Measurements from ENCODE around the gene NINL. TPM values are rescaled to one million over a fixed set of nuclear protein-coding genes. Genes with fewer than 3 reads are reported as not detected.

NINL gene
- total RNA-seq, 2 donors from 2014 or later = 1.1 to 5.0 TPM

- ATAC-seq (no peak), DNase-seq (no peak)
- Mint-ChIP-seq H3K27me3 (no peaks in the 10 kb centered on the region), H3K4me1 (no peaks in the 10 kb centered on the region), H3K4me3 (no peak overlapping the region), H3K27ac (no peak overlapping the region), H3K36me3 (ENCODE audit: low read depth) (peaks cover 7% of the 10 kb centered on the region)
- no peaks in the 10 kb centered on the region for H3K9me3 ChIP-seq (ENCODE audit: control insufficient read depth, low read length, poor library complexity, severe bottlenecking)
Observed at GRCh38 chr20:25526446-25526845, 58.9 kb downstream of the NINL start.

- H3K9me3 ChIP-seq (ENCODE audit: control insufficient read depth, low read length, poor library complexity, severe bottlenecking) = no peaks in the 10 kb centered on the region
- DNase-seq (no peak), ATAC-seq (no peak)
- Mint-ChIP-seq H3K36me3 (ENCODE audit: low read depth) (peaks cover 5% of the 10 kb centered on the region), H3K4me3 (no peak overlapping the region), H3K27me3 (no peaks in the 10 kb centered on the region), H3K27ac (no peak overlapping the region), H3K4me1 (no peaks in the 10 kb centered on the region)
Observed at GRCh38 chr20:25525867-25526266, 59.5 kb downstream of the NINL start.

GRCh38 chr20:25525295-25525694 lies 60.0 kb downstream of the NINL start:
- Mint-ChIP-seq H3K27ac (no peak overlapping the region), H3K36me3 (ENCODE audit: low read depth) (peaks cover 5% of the 10 kb centered on the region), H3K4me1 (no peaks in the 10 kb centered on the region), H3K4me3 (no peak overlapping the region), H3K27me3 (no peaks in the 10 kb centered on the region)
- DNase-seq = no peak
- no peaks in the 10 kb centered on the region for H3K9me3 ChIP-seq (ENCODE audit: control insufficient read depth, low read length, poor library complexity, severe bottlenecking)
- ATAC-seq = no peak

- no peaks in the 10 kb centered on the region for H3K27me3 Mint-ChIP-seq
- peaks cover 5% of the 10 kb centered on the region for H3K36me3 Mint-ChIP-seq (ENCODE audit: low read depth)
- ATAC-seq = no peak
- no peaks in the 10 kb centered on the region for H3K9me3 ChIP-seq (ENCODE audit: control insufficient read depth, low read length, poor library complexity, severe bottlenecking)
- no peak overlapping the region for H3K4me3 Mint-ChIP-seq
- no peak overlapping the region for H3K27ac Mint-ChIP-seq
- H3K4me1 Mint-ChIP-seq = no peaks in the 10 kb centered on the region
- no peak for DNase-seq
Observed at GRCh38 chr20:25521382-25521781, 63.9 kb downstream of the NINL start.

DNA sequence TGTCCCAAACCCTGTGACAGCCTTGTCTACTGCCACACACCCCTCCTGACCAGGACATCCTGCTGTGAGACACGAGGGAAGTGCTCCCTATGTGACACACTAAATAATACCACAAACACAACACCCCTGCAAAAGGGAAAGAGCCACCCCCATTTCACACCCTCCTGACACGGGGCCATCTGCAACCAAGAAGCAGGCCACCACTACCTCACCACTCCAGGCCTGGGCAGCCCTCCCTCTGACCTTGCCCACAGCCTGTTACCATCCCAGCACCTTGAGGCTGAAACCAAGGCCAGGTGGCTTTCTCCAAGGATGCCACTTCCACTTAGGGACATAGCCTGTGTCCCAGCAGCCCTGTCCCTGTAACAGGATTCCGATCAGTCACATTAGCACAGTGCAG lies 68.2 kb downstream of the NINL start:
- no peaks in the 10 kb centered on the region for H3K9me3 ChIP-seq (ENCODE audit: control insufficient read depth, low read length, poor library complexity, severe bottlenecking)
- Mint-ChIP-seq H3K36me3 (ENCODE audit: low read depth) (no peaks in the 10 kb centered on the region), H3K4me3 (no peak overlapping the region), H3K4me1 (no peaks in the 10 kb centered on the region), H3K27me3 (no peaks in the 10 kb centered on the region), H3K27ac (no peak overlapping the region)
- DNase-seq (no peak), ATAC-seq (no peak)

DNA sequence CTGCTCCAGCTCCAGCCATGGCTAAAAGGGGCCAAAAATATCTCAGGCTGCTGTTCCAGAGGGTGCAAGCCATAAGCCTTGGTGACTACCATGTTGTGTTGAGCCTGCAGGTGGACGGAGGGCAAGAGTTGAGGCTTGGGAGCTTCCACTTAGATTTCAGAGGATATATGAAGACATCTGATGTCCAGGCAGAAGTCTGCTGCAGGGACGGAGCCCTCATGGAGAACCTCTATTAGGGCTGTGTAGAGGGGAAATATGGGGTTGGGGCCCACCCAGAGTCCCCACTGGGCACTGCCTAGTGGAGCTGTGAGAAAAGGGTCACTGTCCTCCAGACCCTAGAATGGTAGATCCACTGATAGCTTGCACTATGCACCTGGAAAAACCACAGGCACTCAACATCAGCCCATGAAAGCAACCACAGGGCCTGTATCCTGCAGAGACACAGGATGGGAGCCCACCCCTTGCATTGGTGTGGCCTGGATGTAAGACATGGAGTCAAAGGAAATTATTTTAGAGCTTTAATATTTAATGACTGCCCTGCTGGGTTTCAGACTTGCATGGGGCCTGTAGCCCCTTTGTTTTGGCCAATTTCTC lies 70.5 kb downstream of the NINL start:
- H3K4me1 Mint-ChIP-seq = no peaks in the 10 kb centered on the region
- ATAC-seq (no peak), DNase-seq (no peak)

DNA sequence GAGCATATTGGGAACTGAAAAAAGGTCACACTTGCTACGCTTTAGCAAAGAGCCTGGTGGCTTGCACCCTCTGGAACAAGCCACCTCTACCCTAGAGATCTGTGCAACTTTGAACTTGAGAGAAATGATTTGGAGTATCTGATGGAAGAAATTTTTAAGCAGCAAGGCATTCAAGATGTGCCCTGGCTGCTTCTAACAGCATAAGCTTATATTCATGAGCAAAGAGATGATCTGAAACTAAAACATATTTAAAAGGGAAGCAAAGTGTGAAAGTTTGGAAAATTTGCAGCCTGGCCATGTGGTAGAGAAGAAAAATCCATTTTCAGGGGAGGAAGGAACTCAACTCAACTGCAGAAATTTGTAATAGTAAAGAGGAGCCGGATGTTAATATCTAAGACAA lies 71.1 kb downstream of the NINL start:
- no peak overlapping the region for H3K4me3 Mint-ChIP-seq
- no peaks in the 10 kb centered on the region for H3K9me3 ChIP-seq (ENCODE audit: control insufficient read depth, low read length, poor library complexity, severe bottlenecking)
- DNase-seq = no peak
- H3K27ac Mint-ChIP-seq = no peak overlapping the region
- H3K4me1 Mint-ChIP-seq = no peaks in the 10 kb centered on the region
- H3K27me3 Mint-ChIP-seq = no peaks in the 10 kb centered on the region
- no peak for ATAC-seq
- H3K36me3 Mint-ChIP-seq (ENCODE audit: low read depth) = peaks cover 2% of the 10 kb centered on the region

More for the DNA sequence above, 70.5 kb downstream of the NINL start:
- Mint-ChIP-seq H3K4me3 (no peak overlapping the region), H3K27me3 (no peaks in the 10 kb centered on the region), H3K36me3 (ENCODE audit: low read depth) (peaks cover 2% of the 10 kb centered on the region), H3K27ac (no peak overlapping the region)
- H3K9me3 ChIP-seq (ENCODE audit: control insufficient read depth, low read length, poor library complexity, severe bottlenecking) = no peaks in the 10 kb centered on the region

DNA sequence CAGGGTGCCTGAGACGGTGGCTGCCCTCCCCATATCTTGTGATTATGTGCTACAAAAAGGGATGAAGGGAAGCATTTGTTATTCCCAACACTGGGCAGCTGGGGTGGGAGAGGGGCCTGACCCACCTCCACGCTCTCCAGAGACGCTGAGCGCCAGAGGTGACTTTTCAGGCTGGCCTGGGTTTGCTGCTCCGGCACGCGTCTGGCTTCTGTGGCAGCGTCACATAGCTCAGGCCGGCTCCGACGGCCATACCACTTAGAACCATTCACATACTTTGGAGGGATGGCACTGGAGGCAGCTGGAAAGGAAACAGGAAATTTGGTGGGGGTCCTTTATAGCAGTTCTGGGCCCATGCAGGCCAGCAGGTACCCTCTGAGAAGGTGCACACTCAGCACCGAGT lies 72.6 kb downstream of the NINL start:
- H3K4me1 Mint-ChIP-seq = no peaks in the 10 kb centered on the region
- H3K9me3 ChIP-seq (ENCODE audit: control insufficient read depth, low read length, poor library complexity, severe bottlenecking) = no peaks in the 10 kb centered on the region
- H3K36me3 Mint-ChIP-seq (ENCODE audit: low read depth) = peaks cover 2% of the 10 kb centered on the region
- no peak overlapping the region for H3K4me3 Mint-ChIP-seq
- DNase-seq = no peak
- H3K27me3 Mint-ChIP-seq = no peaks in the 10 kb centered on the region
- no peak for ATAC-seq
- no peak overlapping the region for H3K27ac Mint-ChIP-seq

- no peak overlapping the region for H3K27ac Mint-ChIP-seq
- no peak overlapping the region for H3K4me3 Mint-ChIP-seq
- ATAC-seq = no peak
- no peaks in the 10 kb centered on the region for H3K9me3 ChIP-seq (ENCODE audit: control insufficient read depth, low read length, poor library complexity, severe bottlenecking)
- H3K4me1 Mint-ChIP-seq = no peaks in the 10 kb centered on the region
- H3K27me3 Mint-ChIP-seq = no peaks in the 10 kb centered on the region
- no peak for DNase-seq
- peaks cover 4% of the 10 kb centered on the region for H3K36me3 Mint-ChIP-seq (ENCODE audit: low read depth)
Observed at GRCh38 chr20:25511183-25511582, 74.1 kb downstream of the NINL start.

DNA sequence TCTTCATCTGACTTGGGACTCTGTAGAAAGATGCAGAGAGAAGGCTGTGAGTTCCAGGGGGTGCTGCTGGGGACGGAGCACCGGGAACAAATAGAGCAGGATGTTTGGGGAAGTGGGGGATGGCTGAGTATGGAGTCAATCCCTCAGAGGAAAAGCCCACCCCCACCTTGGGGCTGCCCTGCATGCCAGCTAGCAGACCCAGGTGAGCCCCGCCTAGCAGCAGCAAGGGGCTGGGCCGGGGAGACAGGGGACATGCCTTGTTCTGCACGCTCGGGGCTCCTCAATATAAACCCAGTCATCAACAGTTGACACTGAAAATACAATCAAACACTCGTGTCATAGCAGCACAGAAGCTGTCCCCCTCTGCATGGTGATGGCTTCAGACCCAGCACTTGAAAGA lies 74.6 kb downstream of the NINL start:
- Mint-ChIP-seq H3K27ac (no peak overlapping the region), H3K4me1 (no peaks in the 10 kb centered on the region), H3K27me3 (no peaks in the 10 kb centered on the region), H3K36me3 (ENCODE audit: low read depth) (peaks cover 4% of the 10 kb centered on the region), H3K4me3 (no peak overlapping the region)
- no peaks in the 10 kb centered on the region for H3K9me3 ChIP-seq (ENCODE audit: control insufficient read depth, low read length, poor library complexity, severe bottlenecking)
- DNase-seq (no peak), ATAC-seq (no peak)

DNA sequence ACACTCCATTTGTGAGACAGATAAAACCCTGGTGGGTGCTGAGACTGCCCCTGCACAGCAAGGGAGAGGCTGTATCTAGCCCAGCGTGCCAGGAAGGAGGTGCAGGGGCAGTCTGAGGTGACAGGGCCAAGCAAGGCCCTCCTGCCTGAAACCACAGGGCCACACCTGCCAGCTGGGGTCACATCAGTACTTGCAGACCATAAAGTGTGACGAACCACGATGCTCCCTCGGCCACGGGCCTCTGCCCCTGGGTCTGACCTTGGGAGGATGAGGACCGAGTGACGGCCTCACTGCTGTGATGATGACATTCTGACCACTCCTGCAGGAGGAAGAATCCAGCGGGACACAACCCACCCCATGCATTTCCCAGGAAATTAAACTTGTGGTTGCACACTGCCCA lies 75.1 kb downstream of the NINL start:
- no peaks in the 10 kb centered on the region for H3K4me1 Mint-ChIP-seq
- ATAC-seq (no peak), DNase-seq (no peak)
- H3K27ac Mint-ChIP-seq = no peak overlapping the region
- H3K36me3 Mint-ChIP-seq (ENCODE audit: low read depth) = peaks cover 4% of the 10 kb centered on the region
- H3K9me3 ChIP-seq (ENCODE audit: control insufficient read depth, low read length, poor library complexity, severe bottlenecking) = no peaks in the 10 kb centered on the region
- H3K4me3 Mint-ChIP-seq = no peak overlapping the region
- no peaks in the 10 kb centered on the region for H3K27me3 Mint-ChIP-seq

DNA sequence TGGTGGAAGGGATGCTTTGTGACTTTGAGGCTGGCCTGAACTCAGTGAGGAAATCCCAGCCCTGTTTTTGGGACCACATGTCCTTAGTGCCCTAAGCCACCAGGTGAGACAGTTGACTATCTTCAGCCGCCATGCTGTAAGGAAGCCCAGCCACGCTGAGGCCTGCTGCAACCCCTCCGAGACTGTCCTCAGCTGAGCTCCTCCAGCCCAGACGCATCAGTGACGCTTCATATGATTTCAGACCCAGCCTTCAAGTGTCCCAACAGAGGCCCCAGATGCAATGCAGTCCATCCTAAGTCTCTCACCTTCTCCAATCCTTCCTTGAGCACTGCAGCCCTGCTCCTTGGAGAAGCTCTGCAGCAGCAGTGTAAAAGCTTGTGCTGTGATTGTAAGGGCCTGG lies 76.2 kb downstream of the NINL start:
- H3K27ac Mint-ChIP-seq = no peak overlapping the region
- H3K36me3 Mint-ChIP-seq (ENCODE audit: low read depth) = peaks cover 4% of the 10 kb centered on the region
- H3K4me3 Mint-ChIP-seq = no peak overlapping the region
- H3K4me1 Mint-ChIP-seq = peaks cover 3% of the 10 kb centered on the region
- H3K27me3 Mint-ChIP-seq = no peaks in the 10 kb centered on the region
- no peaks in the 10 kb centered on the region for H3K9me3 ChIP-seq (ENCODE audit: control insufficient read depth, low read length, poor library complexity, severe bottlenecking)
- ATAC-seq (no peak), DNase-seq (no peak)

- Mint-ChIP-seq H3K4me3 (no peak overlapping the region), H3K27me3 (no peaks in the 10 kb centered on the region), H3K27ac (no peak overlapping the region), H3K4me1 (peaks cover 3% of the 10 kb centered on the region), H3K36me3 (ENCODE audit: low read depth) (peaks cover 4% of the 10 kb centered on the region)
- DNase-seq (no peak), ATAC-seq (no peak)
- H3K9me3 ChIP-seq (ENCODE audit: control insufficient read depth, low read length, poor library complexity, severe bottlenecking) = no peaks in the 10 kb centered on the region
Observed at GRCh38 chr20:25508083-25508770, 77.1 kb downstream of the NINL start.

DNA sequence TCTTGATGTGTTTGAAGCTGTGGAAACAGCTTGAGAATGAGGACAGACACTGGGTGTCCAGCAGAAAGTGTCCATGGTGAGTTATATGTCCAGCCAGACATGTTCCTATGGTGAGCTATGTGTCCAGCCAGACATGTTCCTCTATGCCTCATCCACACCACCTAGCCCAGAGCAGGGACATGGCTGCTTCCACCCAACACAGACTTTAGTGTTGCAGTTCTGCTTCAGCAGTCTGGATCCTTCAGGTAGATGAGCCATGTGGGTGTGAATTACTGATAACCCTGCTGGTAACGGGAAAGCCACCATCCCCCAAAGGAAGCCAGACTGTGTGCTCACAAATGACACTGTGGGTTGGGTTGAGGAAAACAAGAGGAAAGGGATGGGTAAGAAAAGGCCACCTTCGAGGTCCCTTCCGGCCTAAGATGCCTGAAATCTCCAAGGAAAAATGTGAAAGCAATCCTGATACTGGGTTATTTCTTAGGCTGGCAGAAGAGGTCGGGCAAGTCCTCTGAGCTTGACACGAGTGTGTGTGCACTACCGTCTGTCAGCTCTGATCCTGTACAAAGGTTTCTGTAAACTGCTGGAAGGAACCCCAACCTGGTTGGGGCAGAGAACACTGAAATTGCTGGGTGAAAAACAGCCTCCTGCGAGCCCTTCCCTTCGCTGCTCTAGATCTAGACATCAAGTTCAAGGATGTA lies 77.8 kb downstream of the NINL start:
- no peaks in the 10 kb centered on the region for H3K27me3 Mint-ChIP-seq
- H3K9me3 ChIP-seq (ENCODE audit: control insufficient read depth, low read length, poor library complexity, severe bottlenecking) = no peaks in the 10 kb centered on the region
- peaks cover 4% of the 10 kb centered on the region for H3K36me3 Mint-ChIP-seq (ENCODE audit: low read depth)
- H3K27ac Mint-ChIP-seq = peak overlapping the region; percentile 88
- peaks cover 3% of the 10 kb centered on the region for H3K4me1 Mint-ChIP-seq
- DNase-seq = no peak
- H3K4me3 Mint-ChIP-seq = no peak overlapping the region
- ATAC-seq = no peak

Data from T-helper 17 cell (primary cell).